ENCODE data around the gene PRAMEF25.
"Not testable (repeated sequence)": the region's sequence is repeated elsewhere in the genome, so short reads cannot be mapped to it uniquely, and the experiment has no call there.

The PRAMEF25 gene

DNA sequence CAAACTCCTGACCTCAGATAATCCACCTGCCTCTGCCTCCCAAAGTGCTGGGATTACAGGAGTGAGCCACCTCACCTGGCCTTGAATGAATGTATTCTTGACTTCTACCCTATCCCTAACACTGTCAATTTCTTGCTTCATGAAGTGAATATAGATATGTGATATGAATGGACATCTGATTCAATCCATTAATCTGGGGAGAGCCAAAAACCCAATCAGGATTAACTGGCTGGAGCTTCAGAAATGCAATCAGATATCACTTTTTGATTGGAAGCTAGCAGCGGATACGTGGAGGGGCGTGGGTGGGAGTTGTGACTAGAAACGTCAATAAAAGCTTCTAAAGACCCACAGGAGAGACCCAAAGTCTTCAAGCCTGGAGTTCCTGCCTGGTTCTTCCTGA lies at the start of gene PRAMEF25:
PRAMEF25 (plus strand) TSS at position 301 of the 400 bp plus-strand sequence. CDS start 2,920 bp downstream, outside the sequence.
- not testable (repeated sequence) for DNase-seq

DNA sequence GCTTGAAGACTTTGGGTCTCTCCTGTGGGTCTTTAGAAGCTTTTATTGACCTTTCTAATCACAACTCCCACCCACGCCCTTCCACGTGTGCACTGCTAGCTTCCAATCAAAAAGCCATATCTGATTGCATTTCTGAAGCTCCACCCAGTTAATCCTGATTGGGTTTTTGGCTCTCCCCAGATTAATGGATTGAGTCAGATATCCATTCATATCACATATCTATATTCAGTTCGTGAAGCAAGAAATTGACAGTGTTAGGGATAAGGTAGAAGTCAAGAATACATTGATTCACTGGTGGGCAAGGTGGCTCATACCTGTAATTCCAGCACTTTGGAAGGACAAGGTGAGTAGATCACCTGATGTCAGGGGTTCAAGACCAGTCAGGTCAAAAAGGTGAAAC lies 14.1 kb upstream of the PRAMEF25 start, which contains the start of gene PRAMEF27:
PRAMEF27 (minus strand) TSS at position 101 of the 400 bp plus-strand sequence. CDS start 2,916 bp downstream, outside the sequence.
- DNase-seq: not testable (repeated sequence)

- DNase-seq: not testable (repeated sequence)
Observed at GRCh38 chr1:13116754-13117153, 46.2 kb downstream of the PRAMEF25 start, which contains the start of gene HNRNPCL2. TSS of gene HNRNPCL2 (minus strand) at chr1:13116854. CDS start at chr1:13116400, 454 bp downstream.

All from kidney glomerular epithelial cell (primary cell).